Measurements from ENCODE around the gene BRSK1.

Gene BRSK1

GRCh38 chr19:55352040-55352439, 68.2 kb downstream of the BRSK1 start:
- Histone ChIP-seq H3K36me3 (ENCODE audit: control insufficient read depth, insufficient read depth, low read length) (no peaks in the 10 kb centered on the region), H3K27ac (ENCODE audit: insufficient read depth, low read depth, low read length, poor library complexity, severe bottlenecking) (no peak overlapping the region), H3K27me3 (ENCODE audit: control insufficient read depth, insufficient read depth, low read length, poor library complexity, severe bottlenecking) (peaks cover 56% of the 10 kb centered on the region), H3K4me3 (ENCODE audit: insufficient read depth, low read depth, low read length) (no peak overlapping the region), H3K9me3 (ENCODE audit: control insufficient read depth, low read length) (no peaks in the 10 kb centered on the region), H3K4me1 (ENCODE audit: control insufficient read depth, insufficient read depth, low read length) (peaks cover 21% of the 10 kb centered on the region)
- 91 to 93% methylated on average over 6 of the region's 6 CpGs for WGBS, 2 experiments

DNA sequence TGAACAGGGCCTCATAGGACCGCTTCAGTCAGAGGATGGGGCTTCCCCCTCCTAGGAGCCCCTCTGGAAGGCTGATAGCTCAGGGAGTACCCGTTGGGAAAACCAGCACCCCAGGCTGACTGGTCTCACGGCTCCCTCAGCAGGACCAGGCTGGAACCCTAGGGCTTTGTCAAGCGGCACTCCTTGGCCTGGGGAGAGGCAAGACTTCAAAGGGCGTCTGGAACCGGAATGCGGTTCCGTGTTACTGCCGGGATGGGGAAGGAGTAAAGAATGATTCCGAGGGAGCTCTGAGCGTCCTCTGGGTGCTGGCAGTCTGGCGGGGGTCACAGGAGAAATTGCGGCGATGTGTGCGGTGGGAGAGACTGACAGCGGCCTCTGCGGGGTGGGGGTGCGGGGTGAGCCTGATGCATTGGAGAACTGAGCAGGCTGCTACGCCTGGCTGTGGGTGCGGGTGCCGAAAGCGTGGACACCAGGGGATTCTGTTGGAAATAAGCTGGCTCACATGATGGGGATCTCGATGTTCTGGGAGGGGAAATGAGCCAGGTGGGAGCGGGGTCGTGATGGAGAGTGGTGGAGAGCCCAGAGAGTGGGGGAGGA, 68.8 kb downstream of the BRSK1 start:
- H3K4me3 ChIP-seq (ENCODE audit: insufficient read depth, low read depth, low read length), result no peak overlapping the region

DNA sequence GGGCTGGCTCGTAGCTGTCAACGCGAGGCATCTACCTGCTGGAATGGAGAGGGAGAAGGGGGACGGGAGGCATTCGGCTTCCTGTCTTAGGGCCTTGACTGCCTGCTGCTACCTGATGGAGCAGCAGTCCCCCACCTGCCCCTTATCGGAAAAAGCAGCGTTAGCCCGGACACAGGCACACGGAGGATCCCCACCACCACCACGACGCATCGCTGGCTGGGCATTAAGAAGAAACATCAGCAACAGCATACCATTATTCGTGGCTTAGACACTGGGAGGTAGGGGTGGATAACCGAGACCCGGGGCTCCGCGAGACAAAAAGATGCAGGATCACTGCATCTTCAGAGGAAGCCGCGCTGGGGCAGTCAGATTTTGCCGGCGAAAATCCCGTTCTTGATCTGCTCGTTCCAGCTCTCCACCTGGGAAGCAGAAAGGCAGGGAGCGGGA, 69.6 kb downstream of the BRSK1 start:
- no peaks in the 10 kb centered on the region for H3K9me3 ChIP-seq (ENCODE audit: control insufficient read depth, low read length)
- H3K27ac ChIP-seq (ENCODE audit: insufficient read depth, low read depth, low read length, poor library complexity, severe bottlenecking), result no peak overlapping the region
- peak overlapping the region; percentile 22 for H3K4me3 ChIP-seq (ENCODE audit: insufficient read depth, low read depth, low read length)
- H3K36me3 ChIP-seq (ENCODE audit: control insufficient read depth, insufficient read depth, low read length), result no peaks in the 10 kb centered on the region
- 8 to 9% methylated on average over 24 of the region's 24 CpGs for WGBS, 2 experiments
- peaks cover 13% of the 10 kb centered on the region for H3K4me1 ChIP-seq (ENCODE audit: control insufficient read depth, insufficient read depth, low read length)
- peaks cover 61% of the 10 kb centered on the region for H3K27me3 ChIP-seq (ENCODE audit: control insufficient read depth, insufficient read depth, low read length, poor library complexity, severe bottlenecking)

More for the DNA sequence above, 68.8 kb downstream of the BRSK1 start:
- WGBS, 2 experiments, result 85 to 87% methylated on average over 25 of the region's 25 CpGs
- H3K27ac ChIP-seq (ENCODE audit: insufficient read depth, low read depth, low read length, poor library complexity, severe bottlenecking), result no peak overlapping the region
- no peaks in the 10 kb centered on the region for H3K9me3 ChIP-seq (ENCODE audit: control insufficient read depth, low read length)
- peaks cover 21% of the 10 kb centered on the region for H3K4me1 ChIP-seq (ENCODE audit: control insufficient read depth, insufficient read depth, low read length)
- H3K36me3 ChIP-seq (ENCODE audit: control insufficient read depth, insufficient read depth, low read length), result no peaks in the 10 kb centered on the region
- peaks cover 61% of the 10 kb centered on the region for H3K27me3 ChIP-seq (ENCODE audit: control insufficient read depth, insufficient read depth, low read length, poor library complexity, severe bottlenecking)

DNA sequence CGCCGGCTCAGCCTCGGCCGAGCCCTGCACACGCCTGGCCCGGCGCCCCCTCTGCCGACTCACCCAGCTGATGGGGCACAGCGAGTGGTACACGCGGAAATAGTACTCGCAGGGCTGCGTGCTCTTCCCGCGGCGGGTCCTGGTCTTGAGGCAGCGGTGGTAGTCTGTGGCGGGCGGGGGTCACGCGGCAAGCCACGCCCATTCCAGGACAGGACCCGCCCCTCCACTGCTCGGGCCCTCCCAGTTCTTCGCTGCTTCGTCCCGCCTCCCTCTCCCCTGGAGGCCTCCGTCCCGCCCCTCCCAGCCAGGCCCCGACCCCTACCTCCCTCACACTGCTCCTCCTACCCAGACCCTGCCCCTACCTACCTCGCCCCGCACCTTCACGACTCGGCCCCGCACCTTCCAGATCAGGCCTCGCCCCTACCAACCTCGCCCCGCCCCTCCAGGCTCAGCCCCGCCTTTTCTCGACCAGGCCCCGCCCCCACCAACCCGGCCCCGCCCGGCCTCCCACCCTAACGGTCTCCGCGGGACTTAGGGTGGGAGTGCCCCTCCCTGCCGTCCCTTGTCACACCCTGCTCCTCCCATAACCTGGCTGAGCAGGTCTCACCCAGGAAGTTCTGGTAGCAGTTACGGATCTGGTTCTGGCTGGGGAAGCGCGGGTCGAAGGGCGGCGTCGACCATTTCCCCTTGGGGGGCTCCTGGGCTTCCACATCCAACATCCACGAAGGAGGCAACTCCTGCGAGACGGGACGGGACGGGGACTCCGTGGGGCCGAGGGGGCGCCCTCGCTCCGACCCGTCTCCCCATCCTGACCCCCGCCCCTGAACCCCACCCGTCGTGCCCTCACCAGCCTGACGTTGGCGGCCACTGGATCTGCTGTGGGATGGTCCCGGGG, 70.3 kb downstream of the BRSK1 start:
- 1 to 2% methylated on average over 72 of the region's 72 CpGs for WGBS, 2 experiments

DNA sequence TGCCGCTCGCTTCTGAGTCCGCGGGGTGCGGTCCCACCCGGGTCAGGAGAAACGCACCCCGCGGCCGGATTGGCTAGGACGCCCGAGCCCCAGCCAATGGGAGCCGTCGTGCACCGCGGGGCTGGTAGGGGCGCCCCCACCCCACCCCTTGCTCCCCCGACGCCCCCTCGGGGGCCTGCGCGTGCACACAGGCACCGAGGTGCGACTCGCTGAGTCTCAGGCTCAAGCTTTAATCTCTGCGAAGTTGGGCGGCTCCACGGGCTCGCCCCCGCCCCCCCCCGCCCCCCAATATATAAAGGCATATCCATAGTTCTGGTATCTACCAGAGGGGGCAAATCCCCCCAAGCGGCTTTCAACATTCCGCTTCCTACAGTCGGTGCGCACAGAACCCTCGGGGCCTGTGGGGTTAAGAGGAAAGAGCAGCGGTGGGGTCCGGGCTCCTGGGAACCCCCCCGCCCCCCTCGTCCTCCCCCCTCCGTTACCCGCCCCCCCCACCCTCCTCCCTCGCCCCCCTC, 71.0 kb downstream of the BRSK1 start, which contains the start of gene COX6B2:
Gene COX6B2 (minus strand): TSS at position 22 of the 515 bp plus-strand sequence. CDS start 198 bp downstream, outside the sequence.
- H3K4me3 ChIP-seq (ENCODE audit: insufficient read depth, low read depth, low read length), result peak within 1 kb of the TSS; percentile 22
- H3K27ac ChIP-seq (ENCODE audit: insufficient read depth, low read depth, low read length, poor library complexity, severe bottlenecking), result no peak within 1 kb of the TSS
- no peaks in the 10 kb centered on the region for H3K9me3 ChIP-seq (ENCODE audit: control insufficient read depth, low read length)
- no peaks in the 10 kb centered on the region for H3K36me3 ChIP-seq (ENCODE audit: control insufficient read depth, insufficient read depth, low read length)
- peaks cover 61% of the 10 kb centered on the region for H3K27me3 ChIP-seq (ENCODE audit: control insufficient read depth, insufficient read depth, low read length, poor library complexity, severe bottlenecking)
- peaks cover 6% of the 10 kb centered on the region for H3K4me1 ChIP-seq (ENCODE audit: control insufficient read depth, insufficient read depth, low read length)
- 2 to 5% methylated on average over 34 to 35 of the region's 43 CpGs for WGBS, 2 experiments

More for the DNA sequence above, 70.3 kb downstream of the BRSK1 start:
- Histone ChIP-seq H3K36me3 (ENCODE audit: control insufficient read depth, insufficient read depth, low read length) (no peaks in the 10 kb centered on the region), H3K27me3 (ENCODE audit: control insufficient read depth, insufficient read depth, low read length, poor library complexity, severe bottlenecking) (peaks cover 61% of the 10 kb centered on the region), H3K9me3 (ENCODE audit: control insufficient read depth, low read length) (no peaks in the 10 kb centered on the region), H3K4me3 (ENCODE audit: insufficient read depth, low read depth, low read length) (peak overlapping the region; percentile 22), H3K27ac (ENCODE audit: insufficient read depth, low read depth, low read length, poor library complexity, severe bottlenecking) (no peak overlapping the region), H3K4me1 (ENCODE audit: control insufficient read depth, insufficient read depth, low read length) (peaks cover 7% of the 10 kb centered on the region)

- H3K9me3 ChIP-seq (ENCODE audit: control insufficient read depth, low read length), result no peaks in the 10 kb centered on the region
- WGBS, 2 experiments, result 47 to 48% methylated on average over 12 of the region's 13 CpGs
- no peak overlapping the region for H3K4me3 ChIP-seq (ENCODE audit: insufficient read depth, low read depth, low read length)
- peaks cover 61% of the 10 kb centered on the region for H3K27me3 ChIP-seq (ENCODE audit: control insufficient read depth, insufficient read depth, low read length, poor library complexity, severe bottlenecking)
- peaks cover 6% of the 10 kb centered on the region for H3K4me1 ChIP-seq (ENCODE audit: control insufficient read depth, insufficient read depth, low read length)
- H3K36me3 ChIP-seq (ENCODE audit: control insufficient read depth, insufficient read depth, low read length), result no peaks in the 10 kb centered on the region
- H3K27ac ChIP-seq (ENCODE audit: insufficient read depth, low read depth, low read length, poor library complexity, severe bottlenecking), result no peak overlapping the region
Observed at GRCh38 chr19:55355213-55355821, 71.5 kb downstream of the BRSK1 start.

DNA sequence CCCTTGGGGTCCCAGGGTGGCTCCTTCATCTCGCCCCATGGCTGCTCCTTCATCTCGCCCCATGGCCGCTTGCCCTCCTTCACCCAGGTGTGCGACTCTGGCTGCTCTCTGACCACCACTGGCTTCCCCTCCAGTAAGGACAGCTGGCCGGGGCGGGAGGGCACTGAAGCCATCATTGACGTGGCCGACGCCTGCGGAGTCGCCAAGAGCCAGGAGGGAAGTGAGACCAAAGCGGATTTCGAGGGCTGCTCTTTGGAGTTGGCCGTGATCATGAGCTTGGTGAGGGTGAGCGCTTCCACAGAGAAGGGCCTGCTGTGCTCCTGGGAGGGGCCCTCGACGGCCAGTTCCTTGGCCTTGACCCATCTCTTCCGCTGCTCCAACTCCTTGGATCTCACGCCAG, 74.7 kb downstream of the BRSK1 start:
- WGBS, 2 experiments, result 90 to 93% methylated on average over 19 of the region's 19 CpGs
- Histone ChIP-seq H3K27me3 (ENCODE audit: control insufficient read depth, insufficient read depth, low read length, poor library complexity, severe bottlenecking) (peaks cover 40% of the 10 kb centered on the region), H3K4me3 (ENCODE audit: insufficient read depth, low read depth, low read length) (no peak overlapping the region), H3K4me1 (ENCODE audit: control insufficient read depth, insufficient read depth, low read length) (peaks cover 6% of the 10 kb centered on the region), H3K36me3 (ENCODE audit: control insufficient read depth, insufficient read depth, low read length) (no peaks in the 10 kb centered on the region), H3K27ac (ENCODE audit: insufficient read depth, low read depth, low read length, poor library complexity, severe bottlenecking) (no peak overlapping the region), H3K9me3 (ENCODE audit: control insufficient read depth, low read length) (no peaks in the 10 kb centered on the region)

- Histone ChIP-seq H3K4me3 (ENCODE audit: insufficient read depth, low read depth, low read length) (no peak overlapping the region), H3K36me3 (ENCODE audit: control insufficient read depth, insufficient read depth, low read length) (no peaks in the 10 kb centered on the region), H3K27me3 (ENCODE audit: control insufficient read depth, insufficient read depth, low read length, poor library complexity, severe bottlenecking) (peaks cover 32% of the 10 kb centered on the region), H3K9me3 (ENCODE audit: control insufficient read depth, low read length) (no peaks in the 10 kb centered on the region), H3K27ac (ENCODE audit: insufficient read depth, low read depth, low read length, poor library complexity, severe bottlenecking) (no peak overlapping the region), H3K4me1 (ENCODE audit: control insufficient read depth, insufficient read depth, low read length) (peaks cover 6% of the 10 kb centered on the region)
- WGBS, 2 experiments, result 89 to 91% methylated on average over 31 of the region's 32 CpGs
Observed at GRCh38 chr19:55358943-55359908, 75.4 kb downstream of the BRSK1 start.

DNA sequence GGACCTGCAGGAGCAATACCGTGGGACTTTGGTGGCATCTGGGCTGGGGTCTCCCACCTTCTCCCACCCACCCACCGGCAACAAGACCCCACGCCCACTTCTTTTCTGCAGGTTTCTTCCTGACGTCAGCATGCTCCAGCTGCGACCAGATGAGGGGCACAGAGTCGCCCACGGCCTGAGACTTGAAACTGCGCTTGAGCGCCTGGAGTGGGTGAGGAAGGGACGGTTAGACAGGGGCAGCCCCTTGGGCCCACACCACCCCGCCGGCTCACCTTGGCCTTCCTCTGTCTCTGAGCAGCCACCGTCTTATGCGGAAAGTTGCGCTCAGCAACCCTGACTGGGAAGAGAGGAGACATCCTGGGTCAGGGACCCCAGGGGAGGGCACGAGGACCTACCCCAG, 77.1 kb downstream of the BRSK1 start:
- WGBS, 2 experiments, result 85 to 87% methylated on average over 16 of the region's 16 CpGs
- Histone ChIP-seq H3K9me3 (ENCODE audit: control insufficient read depth, low read length) (no peaks in the 10 kb centered on the region), H3K27ac (ENCODE audit: insufficient read depth, low read depth, low read length, poor library complexity, severe bottlenecking) (no peak overlapping the region), H3K27me3 (ENCODE audit: control insufficient read depth, insufficient read depth, low read length, poor library complexity, severe bottlenecking) (peaks cover 17% of the 10 kb centered on the region), H3K36me3 (ENCODE audit: control insufficient read depth, insufficient read depth, low read length) (no peaks in the 10 kb centered on the region), H3K4me3 (ENCODE audit: insufficient read depth, low read depth, low read length) (no peak overlapping the region), H3K4me1 (ENCODE audit: control insufficient read depth, insufficient read depth, low read length) (peaks cover 6% of the 10 kb centered on the region)

Data from ectodermal cell (in vitro differentiated cells).